HepG2 (cell line): ENCODE results near the gene HSPA1B. TPM values are rescaled to one million over a fixed set of nuclear protein-coding genes. Genes with fewer than 3 reads are reported as not detected.

ENCODE experiments used
- ATAC-seq: fragments of 200-7000 bp; cut with Tn5 transposase; 3 replicates; pipeline ENCODE4 v1.9.1; 2020; ENCODE audit warnings: mild to moderate bottlenecking, moderate library complexity
- BruUV-seq: library from RNA; stranded (reverse); fragments of 400-500 nt; replicated peaks from 2 replicates; lab custom pipeline; 2021; lab: Mats Ljungman, UMichigan
- CTCF ChIA-PET: fragments of 300-600 bp; formaldehyde crosslinking; extraction: SDS; loops from one replicate; lab custom pipeline; 2021; ENCODE audit warnings: low total read pairs, inconsistent platforms, low intra/inter-chr PET ratio; lab: Yijun Ruan, JAX
- POLR2A ChIA-PET: fragments of 350-600 bp; sonication (Branson Sonifier 250); formaldehyde crosslinking; loops from one replicate; lab custom pipeline; 2020; ENCODE audit warnings: antibody characterized with exemption, inconsistent platforms; lab: Yijun Ruan, JAX
- DNase-seq: peaks from one replicate; pipeline ENCODE4 v3.0.0-alpha.2; 2015; ENCODE audit warnings: low spot score
- FAIRE-seq: peaks from 3 replicates; lab custom pipeline; 2011; peaks lifted over from hg19 to GRCh38; lab: Jason Lieb, UNC
- H2AFZ ChIP-seq: one replicate; pipeline ENCODE4 v1.6.1; 2011; ENCODE audit warnings: low read length, inconsistent platforms
- H3K27ac ChIP-seq: fragments of 300-600 bp; 3 replicates; pipeline ENCODE4 v1.8.0; 2011; ENCODE audit warnings: mixed run types, mild to moderate bottlenecking, mixed read lengths, low read length, inconsistent platforms; ENCODE audit not compliant: insufficient read depth; ENCODE audit errors: extremely low read length
- H3K27me3 ChIP-seq, 2 experiments: fragments of 200-600 bp in 1 of 2; 2 replicates in 1 of 2; 3 replicates in 1 of 2; pipeline versions ENCODE4 v1.6.0 to v1.8.0; 2011; ENCODE audit warnings: low read length in 2 of 2, mild to moderate bottlenecking in 2 of 2, moderate library complexity in 2 of 2, inconsistent platforms in 1 of 2; ENCODE audit not compliant: insufficient read depth in 2 of 2, control insufficient read depth in 1 of 2
- H3K36me3 ChIP-seq, 2 experiments: fragments of 200-600 bp in 1 of 2; replicated peaks in 1 of 2; 2 replicates in 1 of 2; 3 replicates in 1 of 2; pipeline versions ENCODE4 v1.5.1 to v1.8.0; 2011; ENCODE audit warnings: low read length in 2 of 2, inconsistent platforms in 1 of 2; ENCODE audit not compliant: insufficient read depth in 2 of 2, control insufficient read depth in 1 of 2
- H3K4me1 ChIP-seq: 2 replicates; pipeline ENCODE4 v1.5.1; 2012; ENCODE audit warnings: low read length, inconsistent platforms; ENCODE audit not compliant: insufficient read depth
- H3K4me2 ChIP-seq: 2 replicates; pipeline ENCODE4 v1.6.0; 2011; ENCODE audit warnings: low read depth, low read length, inconsistent platforms
- H3K4me3 ChIP-seq, 3 experiments: fragments of 200-600 bp in 1 of 3; sonication (generic), shearing (Covaris generic) in 1 of 3; replicated peaks in 1 of 3; 2 replicates each; pipeline ENCODE4 v1.5.1; 2011 to 2016; ENCODE audit warnings: low read length in 3 of 3, inconsistent platforms in 2 of 3, low read depth in 2 of 3, mild to moderate bottlenecking in 2 of 3, control low read depth in 1 of 3, mixed read lengths in 1 of 3; ENCODE audit not compliant: insufficient read depth in 1 of 3
- H3K79me2 ChIP-seq: one replicate; pipeline ENCODE4 v1.6.1; 2011; ENCODE audit warnings: low read length, inconsistent platforms; ENCODE audit not compliant: insufficient read depth
- H3K9ac ChIP-seq: 2 replicates; pipeline ENCODE4 v1.6.0; 2011; ENCODE audit warnings: mild to moderate bottlenecking, low read depth, low read length, inconsistent platforms; ENCODE audit not compliant: insufficient read depth
- H3K9me3 ChIP-seq: 2 replicates; pipeline ENCODE4 v1.5.1; 2012; ENCODE audit warnings: mild to moderate bottlenecking, low read length
- H4K20me1 ChIP-seq: 2 replicates; pipeline ENCODE4 v1.6.0; 2011; ENCODE audit warnings: inconsistent platforms, mild to moderate bottlenecking, low read length, moderate library complexity; ENCODE audit not compliant: insufficient read depth
- ADNP ChIP-seq: sonication (generic); formaldehyde crosslinking; IDR thresholded peaks from 2 replicates; pipeline ENCODE4 v1.4.0; 2020; ENCODE audit warnings: missing genetic modification reagents
- EZH2 ChIP-seq: conservative IDR thresholded peaks from 2 replicates; pipeline ENCODE4 v1.6.1; 2012; ENCODE audit warnings: mild to moderate bottlenecking, low read depth, low read length, moderate library complexity
- PLRG1 ChIP-seq: fragments of 450-650 bp; conservative IDR thresholded peaks from 2 replicates; pipeline ENCODE4 v1.6.1; 2016
- SOX5 ChIP-seq: IDR thresholded peaks from 2 replicates; pipeline ENCODE4 v1.6.1; 2016; ENCODE audit warnings: borderline replicate concordance
- YY1 ChIP-seq: IDR thresholded peaks from 2 replicates; pipeline ENCODE4 v1.6.1; 2011; ENCODE audit warnings: low read length, low read depth, moderate library complexity, mild to moderate bottlenecking; ENCODE audit not compliant: insufficient read depth, insufficient replicate concordance
- ZBTB7B ChIP-seq: sonication (generic); formaldehyde crosslinking; IDR thresholded peaks from 2 replicates; pipeline ENCODE4 v1.4.0; 2020; ENCODE audit warnings: missing genetic modification reagents
- ZKSCAN1 ChIP-seq: fragments of 150-350 bp; IDR thresholded peaks from 2 replicates; pipeline ENCODE4 v1.6.1; 2014; ENCODE audit warnings: low read length
- ZNF841 ChIP-seq: sonication (generic); formaldehyde crosslinking; IDR thresholded peaks from 2 replicates; pipeline ENCODE4 v1.8.1; 2023; ENCODE audit warnings: missing genetic modification reagents, borderline replicate concordance
- WGBS: methylation state at CpG from one replicate; pipeline ENCODE4 v1.1.6; 2017; ENCODE audit warnings: low lambda C conversion rate; 5-methylcytosine and 5-hydroxymethylcytosine counted together
- in situ Hi-C: cut with HindIII; loops from 2 replicates; pipeline ENCODE4 v1.10.0; 2017; ENCODE audit warnings: low pct_unique_long_range_greater_than_20kb; ENCODE audit not compliant: extremely low pct_ligation_motif_present
- intact Hi-C: fragments of 100-400 bp; cut with micrococcal nuclease; formaldehyde crosslinking; loops from one replicate; pipeline ENCODE4 v1.10.0; 2022; ENCODE audit not compliant: unreplicated experiment
- polyA plus RNA-seq, 8 experiments: library from polyadenylated mRNA; depleted of rRNA in 3 of 8; stranded (reverse) in 7 of 8; unstranded in 1 of 8; fragments of >200 nt; fragmentation: Illumina TruSeq in 4 of 8; extraction: Trizol in 4 of 8; gene quantifications; 2 replicates each; pipeline versions ENCODE4 v1.2.1 to v1.2.3, GENCODE V29; 2011 to 2016; ENCODE audit warnings: low read depth in 4 of 8, missing spikeins in 1 of 8, mixed read lengths in 1 of 8; ENCODE audit not compliant: insufficient read depth in 1 of 8
- total RNA-seq, 5 experiments: library from RNA; depleted of rRNA; stranded (reverse); fragments of >200 nt; fragmentation: Illumina TruSeq; extraction: Trizol; gene quantifications; 2 replicates each; pipeline ENCODE4 v1.2.3, GENCODE V29; 2016; ENCODE audit warnings: low read depth in 1 of 5
- TF ChIP-seq, protein P1 (sequence below): sonication (generic); formaldehyde crosslinking; IDR thresholded peaks from 2 replicates; pipeline ENCODE4 v1.8.1; 2023; ENCODE audit warnings: mild to moderate bottlenecking, missing genetic modification reagents
- TF ChIP-seq, protein P2 (sequence below): IDR thresholded peaks from 2 replicates; pipeline ENCODE4 v1.6.1; 2018; ENCODE audit warnings: missing genetic modification reagents
- TF ChIP-seq, protein P3 (sequence below): sonication (generic); IDR thresholded peaks from 2 replicates; pipeline ENCODE4 v1.6.1; 2016; ENCODE audit warnings: low read depth, borderline replicate concordance
- TF ChIP-seq, protein P4 (sequence below): sonication (generic); formaldehyde crosslinking; IDR thresholded peaks from 2 replicates; pipeline ENCODE4 v1.4.0; 2020; ENCODE audit warnings: missing genetic modification reagents, mild to moderate bottlenecking, borderline replicate concordance
- TF ChIP-seq, protein P5 (sequence below): IDR thresholded peaks from 2 replicates; pipeline ENCODE4 v1.6.1; 2016; ENCODE audit warnings: low read depth, control low read depth
- TF ChIP-seq, protein P6 (sequence below): sonication (generic); formaldehyde crosslinking; IDR thresholded peaks from 2 replicates; pipeline ENCODE4 v1.4.0; 2020; ENCODE audit warnings: mild to moderate bottlenecking, low read depth, missing genetic modification reagents

HSPA1B gene
- total and polyA plus RNA-seq, 2 of the 13 experiments (the other 11 are each of a cell fraction or from before 2014, with no cell fraction given) = 26.0 to 186 TPM

DNA sequence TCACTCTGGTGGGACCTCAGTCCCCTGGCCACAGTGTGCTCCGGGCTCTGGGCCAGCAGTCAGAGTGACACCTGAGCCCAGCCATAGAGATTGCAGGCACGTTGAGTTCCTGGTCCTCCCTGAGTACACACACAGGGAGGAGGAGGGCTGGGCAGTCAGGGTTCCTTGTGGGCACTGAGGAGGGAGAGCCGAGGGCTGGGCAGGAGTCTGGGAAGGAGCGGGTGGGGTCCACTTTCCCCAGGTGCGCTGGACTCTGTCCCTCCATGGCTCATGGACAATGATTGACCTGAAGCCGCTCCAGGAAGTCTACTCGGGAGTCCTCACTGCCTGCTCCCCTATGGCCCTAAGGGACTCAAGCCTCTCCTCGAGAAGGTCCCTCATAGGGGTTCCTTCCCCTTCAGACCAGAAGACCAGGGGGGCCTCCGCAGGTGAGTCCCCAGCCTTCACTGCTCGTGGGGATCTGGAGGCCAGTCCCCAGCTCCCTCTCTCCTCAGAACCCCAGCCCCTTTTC lies 50.2 kb downstream of the HSPA1B start:
- ATAC-seq (peak; percentile 93), DNase-seq (peak; percentile 77), FAIRE-seq (peak; percentile 90)
- Histone ChIP-seq H3K27me3 (no peaks in the 10 kb centered on the region), H3K79me2 (no peaks in the 10 kb centered on the region), H3K4me3 (peak overlapping the region; percentile 42 to 72 (median 46)), H3K4me2 (peak overlapping the region; percentile 92), H3K9me3 (no peaks in the 10 kb centered on the region), H2AFZ (peak overlapping the region; percentile 8), H3K4me1 (peaks cover 41% of the 10 kb centered on the region), H4K20me1 (no peaks in the 10 kb centered on the region), H3K36me3 (peaks cover 16 to 29% of the 10 kb centered on the region in 2 experiments), H3K27ac (no peak overlapping the region), H3K9ac (peak overlapping the region; percentile 65)
- in situ Hi-C loops (no loop called here), intact Hi-C loops (loop anchor here (1.0 kb wide), 1 partner anchor 12 kb away; no protein-coding TSS in a partner anchor)
- ChIA-PET CTCF (no interaction called here), POLR2A (interaction anchor here (1.1 to 7.2 kb wide), 2 partner anchors 10 to 13 kb away, joined by 3 to 103 read pairs; partner anchors contain the start of gene NEU1)
- BruUV-seq = no TSS peak
- WGBS = 0% methylated on average over 4 of the region's 10 CpGs
- TF ChIP-seq SOX5 (CRISPR knock-in tag) = no peak; the same call in 1 of the 2 replicates
- TF ChIP-seq, protein P1, sequence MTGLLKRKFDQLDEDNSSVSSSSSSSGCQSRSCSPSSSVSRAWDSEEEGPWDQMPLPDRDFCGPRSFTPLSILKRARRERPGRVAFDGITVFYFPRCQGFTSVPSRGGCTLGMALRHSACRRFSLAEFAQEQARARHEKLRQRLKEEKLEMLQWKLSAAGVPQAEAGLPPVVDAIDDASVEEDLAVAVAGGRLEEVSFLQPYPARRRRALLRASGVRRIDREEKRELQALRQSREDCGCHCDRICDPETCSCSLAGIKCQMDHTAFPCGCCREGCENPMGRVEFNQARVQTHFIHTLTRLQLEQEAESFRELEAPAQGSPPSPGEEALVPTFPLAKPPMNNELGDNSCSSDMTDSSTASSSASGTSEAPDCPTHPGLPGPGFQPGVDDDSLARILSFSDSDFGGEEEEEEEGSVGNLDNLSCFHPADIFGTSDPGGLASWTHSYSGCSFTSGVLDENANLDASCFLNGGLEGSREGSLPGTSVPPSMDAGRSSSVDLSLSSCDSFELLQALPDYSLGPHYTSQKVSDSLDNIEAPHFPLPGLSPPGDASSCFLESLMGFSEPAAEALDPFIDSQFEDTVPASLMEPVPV (CRISPR knock-in tag) = no peak
- TF ChIP-seq ADNP = no peak
- TF ChIP-seq EZH2 = no peak
- TF ChIP-seq ZNF841 (CRISPR knock-in tag) = no peak
- TF ChIP-seq ZBTB7B (CRISPR knock-in tag) = no peak
- TF ChIP-seq, protein P2, sequence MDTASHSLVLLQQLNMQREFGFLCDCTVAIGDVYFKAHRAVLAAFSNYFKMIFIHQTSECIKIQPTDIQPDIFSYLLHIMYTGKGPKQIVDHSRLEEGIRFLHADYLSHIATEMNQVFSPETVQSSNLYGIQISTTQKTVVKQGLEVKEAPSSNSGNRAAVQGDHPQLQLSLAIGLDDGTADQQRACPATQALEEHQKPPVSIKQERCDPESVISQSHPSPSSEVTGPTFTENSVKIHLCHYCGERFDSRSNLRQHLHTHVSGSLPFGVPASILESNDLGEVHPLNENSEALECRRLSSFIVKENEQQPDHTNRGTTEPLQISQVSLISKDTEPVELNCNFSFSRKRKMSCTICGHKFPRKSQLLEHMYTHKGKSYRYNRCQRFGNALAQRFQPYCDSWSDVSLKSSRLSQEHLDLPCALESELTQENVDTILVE (CRISPR knock-in tag) = no peak
- TF ChIP-seq, protein P3, sequence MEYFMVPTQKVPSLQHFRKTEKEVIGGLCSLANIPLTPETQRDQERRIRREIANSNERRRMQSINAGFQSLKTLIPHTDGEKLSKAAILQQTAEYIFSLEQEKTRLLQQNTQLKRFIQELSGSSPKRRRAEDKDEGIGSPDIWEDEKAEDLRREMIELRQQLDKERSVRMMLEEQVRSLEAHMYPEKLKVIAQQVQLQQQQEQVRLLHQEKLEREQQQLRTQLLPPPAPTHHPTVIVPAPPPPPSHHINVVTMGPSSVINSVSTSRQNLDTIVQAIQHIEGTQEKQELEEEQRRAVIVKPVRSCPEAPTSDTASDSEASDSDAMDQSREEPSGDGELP = peak; percentile 43; the same call in 1 of the 2 replicates
- no peak for TF ChIP-seq YY1
- TF ChIP-seq PLRG1 = no peak
- TF ChIP-seq, protein P4, sequence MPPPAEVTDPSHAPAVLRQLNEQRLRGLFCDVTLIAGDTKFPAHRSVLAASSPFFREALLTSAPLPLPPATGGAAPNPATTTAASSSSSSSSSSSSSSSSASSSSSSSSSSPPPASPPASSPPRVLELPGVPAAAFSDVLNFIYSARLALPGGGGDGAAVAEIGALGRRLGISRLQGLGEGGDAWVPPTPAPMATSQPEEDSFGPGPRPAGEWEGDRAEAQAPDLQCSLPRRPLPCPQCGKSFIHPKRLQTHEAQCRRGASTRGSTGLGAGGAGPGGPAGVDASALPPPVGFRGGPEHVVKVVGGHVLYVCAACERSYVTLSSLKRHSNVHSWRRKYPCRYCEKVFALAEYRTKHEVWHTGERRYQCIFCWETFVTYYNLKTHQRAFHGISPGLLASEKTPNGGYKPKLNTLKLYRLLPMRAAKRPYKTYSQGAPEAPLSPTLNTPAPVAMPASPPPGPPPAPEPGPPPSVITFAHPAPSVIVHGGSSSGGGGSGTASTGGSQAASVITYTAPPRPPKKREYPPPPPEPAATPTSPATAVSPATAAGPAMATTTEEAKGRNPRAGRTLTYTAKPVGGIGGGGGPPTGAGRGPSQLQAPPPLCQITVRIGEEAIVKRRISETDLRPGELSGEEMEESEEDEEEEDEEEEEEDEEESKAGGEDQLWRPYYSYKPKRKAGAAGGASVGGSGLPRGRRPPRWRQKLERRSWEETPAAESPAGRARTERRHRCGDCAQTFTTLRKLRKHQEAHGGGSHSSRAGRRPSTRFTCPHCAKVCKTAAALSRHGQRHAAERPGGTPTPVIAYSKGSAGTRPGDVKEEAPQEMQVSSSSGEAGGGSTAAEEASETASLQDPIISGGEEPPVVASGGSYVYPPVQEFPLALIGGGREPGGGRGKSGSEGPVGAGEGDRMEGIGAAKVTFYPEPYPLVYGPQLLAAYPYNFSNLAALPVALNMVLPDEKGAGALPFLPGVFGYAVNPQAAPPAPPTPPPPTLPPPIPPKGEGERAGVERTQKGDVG = no peak
- TF ChIP-seq, protein P5, sequence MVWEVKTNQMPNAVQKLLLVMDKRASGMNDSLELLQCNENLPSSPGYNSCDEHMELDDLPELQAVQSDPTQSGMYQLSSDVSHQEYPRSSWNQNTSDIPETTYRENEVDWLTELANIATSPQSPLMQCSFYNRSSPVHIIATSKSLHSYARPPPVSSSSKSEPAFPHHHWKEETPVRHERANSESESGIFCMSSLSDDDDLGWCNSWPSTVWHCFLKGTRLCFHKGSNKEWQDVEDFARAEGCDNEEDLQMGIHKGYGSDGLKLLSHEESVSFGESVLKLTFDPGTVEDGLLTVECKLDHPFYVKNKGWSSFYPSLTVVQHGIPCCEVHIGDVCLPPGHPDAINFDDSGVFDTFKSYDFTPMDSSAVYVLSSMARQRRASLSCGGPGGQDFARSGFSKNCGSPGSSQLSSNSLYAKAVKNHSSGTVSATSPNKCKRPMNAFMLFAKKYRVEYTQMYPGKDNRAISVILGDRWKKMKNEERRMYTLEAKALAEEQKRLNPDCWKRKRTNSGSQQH (CRISPR knock-in tag) = peak; percentile 42; the same call in 1 of the 2 replicates
- no peak for TF ChIP-seq ZKSCAN1
- TF ChIP-seq, protein P6, sequence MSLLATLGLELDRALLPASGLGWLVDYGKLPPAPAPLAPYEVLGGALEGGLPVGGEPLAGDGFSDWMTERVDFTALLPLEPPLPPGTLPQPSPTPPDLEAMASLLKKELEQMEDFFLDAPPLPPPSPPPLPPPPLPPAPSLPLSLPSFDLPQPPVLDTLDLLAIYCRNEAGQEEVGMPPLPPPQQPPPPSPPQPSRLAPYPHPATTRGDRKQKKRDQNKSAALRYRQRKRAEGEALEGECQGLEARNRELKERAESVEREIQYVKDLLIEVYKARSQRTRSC (CRISPR knock-in tag) = no peak
